Measurements from ENCODE around the gene PBX1. TPM values are rescaled to one million over a fixed set of nuclear protein-coding genes. Genes with fewer than 3 reads are reported as not detected.

PBX1 gene
- total RNA-seq, result 100 to 1,000 TPM in 2 of 4 donors, 10 to 100 TPM in 2; 89.6 to 138 (median 112) TPM

DNA sequence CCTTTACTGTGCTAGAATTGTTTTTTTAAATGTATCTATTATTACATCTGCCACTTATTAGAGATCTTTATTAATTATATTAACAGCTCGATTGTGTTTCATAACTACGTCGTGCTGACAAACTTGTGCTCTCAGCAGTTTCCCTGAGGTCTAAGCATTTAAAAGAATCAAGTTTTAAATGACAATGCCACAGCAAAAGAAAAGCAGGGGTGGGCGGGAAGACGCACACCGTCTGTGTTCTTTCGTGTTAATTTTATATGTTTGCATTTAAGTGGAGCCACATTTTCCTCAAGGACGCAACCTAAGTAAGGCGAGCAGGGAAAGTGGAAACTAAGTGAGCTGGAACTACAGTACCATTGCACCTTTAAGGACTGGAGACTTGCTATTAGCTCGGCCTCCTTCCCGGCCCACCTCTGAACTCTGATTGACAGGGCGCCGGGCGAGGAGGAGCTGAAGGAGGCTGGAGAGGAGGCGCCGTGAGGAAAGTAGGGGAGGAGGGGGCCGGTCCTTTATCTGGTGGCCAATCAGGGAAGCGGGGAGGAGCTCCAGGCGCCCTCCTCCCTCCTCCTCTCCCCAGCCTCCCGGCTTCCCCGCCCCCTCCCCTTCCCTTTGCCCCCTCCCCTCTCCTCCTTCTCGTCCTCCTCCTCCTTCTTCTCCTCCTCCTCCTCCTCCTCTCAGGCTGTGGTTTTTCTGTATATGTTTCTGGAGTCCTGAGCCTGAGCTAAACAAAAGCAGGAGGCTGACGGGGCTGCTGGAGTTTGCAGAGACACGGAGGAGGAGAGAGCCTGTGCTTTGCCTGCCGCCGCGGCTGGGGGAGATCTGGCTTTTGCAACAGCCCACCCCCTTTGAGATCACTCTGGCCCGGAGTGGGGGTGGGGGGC is at the start of gene PBX1:
Gene PBX1 (plus strand): TSS at position 724 of the 881 bp plus-strand sequence.
- WGBS, result under 1% methylated on average over 25 of the region's 28 CpGs
- intact Hi-C loops (cut with DNase I), result loop anchor here (10.0 kb wide), 1 partner anchor 114 kb away; no protein-coding TSS in a partner anchor
- peak; percentile 88 to 96 for TF ChIP-seq POLR2AphosphoS5 (IDR thresholded peaks at IDR 0.05)
- no peak for TF ChIP-seq EP300 (IDR thresholded peaks at IDR 0.05)
- peak; percentile 33 for TF ChIP-seq POLR2A (IDR thresholded peaks at IDR 0.05; ENCODE audit: low read depth)

DNA sequence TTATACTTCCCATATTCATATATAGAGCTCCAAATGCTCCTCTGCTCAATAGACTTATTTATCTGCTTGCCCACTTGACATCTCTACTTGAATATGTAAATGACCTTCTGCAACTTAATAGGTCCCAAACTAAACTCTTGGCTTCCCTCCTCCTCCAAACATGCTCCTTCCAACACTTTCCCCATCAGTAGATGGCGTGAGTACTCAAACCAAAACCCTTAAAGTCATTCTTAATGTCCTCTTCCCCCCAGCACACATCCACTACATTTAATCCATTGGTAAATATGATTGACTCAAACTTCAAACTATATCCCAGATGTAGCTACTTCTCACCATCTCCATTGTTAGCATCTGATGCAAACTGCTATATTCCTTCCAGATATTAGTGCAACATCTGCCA is 48.5 kb upstream of the PBX1 start:
- Histone ChIP-seq H3K4me3 (no peak overlapping the region), H3K4me1 (peaks cover 0 to 1% (median 0%) of the 10 kb centered on the region in 4 donors), H3K27me3 (no peaks in the 10 kb centered on the region), H3K27ac (replicated peaks in 1 of 4) (no peak overlapping the region), H3K9me3 (no peaks in the 10 kb centered on the region), H3K36me3 (no peaks in the 10 kb centered on the region)
- no peak for DNase-seq (ENCODE audit: extremely low spot score)
- WGBS, result 84% methylated on average over 1 of the region's 1 CpG
- TF ChIP-seq, protein P1, sequence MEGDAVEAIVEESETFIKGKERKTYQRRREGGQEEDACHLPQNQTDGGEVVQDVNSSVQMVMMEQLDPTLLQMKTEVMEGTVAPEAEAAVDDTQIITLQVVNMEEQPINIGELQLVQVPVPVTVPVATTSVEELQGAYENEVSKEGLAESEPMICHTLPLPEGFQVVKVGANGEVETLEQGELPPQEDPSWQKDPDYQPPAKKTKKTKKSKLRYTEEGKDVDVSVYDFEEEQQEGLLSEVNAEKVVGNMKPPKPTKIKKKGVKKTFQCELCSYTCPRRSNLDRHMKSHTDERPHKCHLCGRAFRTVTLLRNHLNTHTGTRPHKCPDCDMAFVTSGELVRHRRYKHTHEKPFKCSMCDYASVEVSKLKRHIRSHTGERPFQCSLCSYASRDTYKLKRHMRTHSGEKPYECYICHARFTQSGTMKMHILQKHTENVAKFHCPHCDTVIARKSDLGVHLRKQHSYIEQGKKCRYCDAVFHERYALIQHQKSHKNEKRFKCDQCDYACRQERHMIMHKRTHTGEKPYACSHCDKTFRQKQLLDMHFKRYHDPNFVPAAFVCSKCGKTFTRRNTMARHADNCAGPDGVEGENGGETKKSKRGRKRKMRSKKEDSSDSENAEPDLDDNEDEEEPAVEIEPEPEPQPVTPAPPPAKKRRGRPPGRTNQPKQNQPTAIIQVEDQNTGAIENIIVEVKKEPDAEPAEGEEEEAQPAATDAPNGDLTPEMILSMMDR (IDR thresholded peaks at IDR 0.05), result no peak
- TF ChIP-seq EP300 (IDR thresholded peaks at IDR 0.05), result no peak
- intact Hi-C loops (cut with DNase I), result no loop called here

More for the DNA sequence above, at the start of gene PBX1:
- peak; percentile 98 for DNase-seq (ENCODE audit: extremely low spot score)
- Histone ChIP-seq H3K27ac (replicated peaks in 1 of 4) (peak within 1 kb of the TSS; percentile 84 to 90 (median 86)), H3K4me1 (peaks cover 7 to 11% (median 9%) of the 10 kb centered on the region in 4 donors), H3K4me3 (peak within 1 kb of the TSS; percentile 71 to 86 (median 78)), H3K9me3 (no peaks in the 10 kb centered on the region), H3K36me3 (no peaks in the 10 kb centered on the region), H3K27me3 (no peaks in the 10 kb centered on the region)

DNA sequence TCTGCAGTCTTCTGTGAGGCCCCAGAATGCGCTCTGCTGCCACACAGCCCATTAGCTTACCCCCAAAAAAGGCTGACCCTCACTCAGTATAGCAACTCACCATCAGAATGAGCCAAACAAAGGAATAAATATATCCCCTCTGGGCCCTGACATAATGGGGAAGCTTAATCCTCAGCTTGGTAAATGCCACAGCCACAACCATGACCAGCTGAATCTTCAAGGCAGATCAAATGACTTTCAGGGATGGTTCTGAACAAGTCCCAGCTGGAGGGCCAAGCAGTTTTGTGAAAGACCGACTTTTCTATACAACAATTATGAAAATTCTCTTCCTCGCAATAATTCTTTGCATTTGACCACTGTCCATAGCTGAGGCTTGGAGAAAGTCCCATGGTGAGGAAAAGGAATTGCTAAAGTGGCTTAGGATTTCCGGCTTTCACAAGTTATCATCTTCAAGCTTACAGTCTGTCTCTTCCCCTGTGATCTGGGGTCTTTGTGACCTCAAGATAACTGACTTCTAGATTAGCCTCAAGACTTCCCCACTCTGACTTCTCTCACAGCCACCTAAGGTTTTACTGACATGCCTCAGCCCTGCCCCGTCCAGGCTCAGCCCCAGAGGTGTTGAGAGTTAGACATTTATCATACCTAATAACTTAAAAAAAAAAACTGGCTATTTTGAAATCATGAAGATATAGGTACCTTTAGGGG is 47.8 kb upstream of the PBX1 start:
- Histone ChIP-seq H3K36me3 (no peaks in the 10 kb centered on the region), H3K27me3 (no peaks in the 10 kb centered on the region), H3K27ac (replicated peaks in 1 of 4) (no peak overlapping the region), H3K4me1 (peaks cover 0 to 9% (median 3%) of the 10 kb centered on the region in 4 donors), H3K4me3 (no peak overlapping the region), H3K9me3 (no peaks in the 10 kb centered on the region)
- WGBS, result 74% methylated on average over 5 of the region's 5 CpGs
- DNase-seq (ENCODE audit: extremely low spot score), result no peak
- intact Hi-C loops (cut with DNase I), result no loop called here
- no peak for TF ChIP-seq POLR2AphosphoS5 (IDR thresholded peaks at IDR 0.05)
- TF ChIP-seq, protein P1 (IDR thresholded peaks at IDR 0.05), result no peak
- no peak for TF ChIP-seq EP300 (IDR thresholded peaks at IDR 0.05)
- TF ChIP-seq POLR2A (IDR thresholded peaks at IDR 0.05; ENCODE audit: low read depth), result no peak

DNA sequence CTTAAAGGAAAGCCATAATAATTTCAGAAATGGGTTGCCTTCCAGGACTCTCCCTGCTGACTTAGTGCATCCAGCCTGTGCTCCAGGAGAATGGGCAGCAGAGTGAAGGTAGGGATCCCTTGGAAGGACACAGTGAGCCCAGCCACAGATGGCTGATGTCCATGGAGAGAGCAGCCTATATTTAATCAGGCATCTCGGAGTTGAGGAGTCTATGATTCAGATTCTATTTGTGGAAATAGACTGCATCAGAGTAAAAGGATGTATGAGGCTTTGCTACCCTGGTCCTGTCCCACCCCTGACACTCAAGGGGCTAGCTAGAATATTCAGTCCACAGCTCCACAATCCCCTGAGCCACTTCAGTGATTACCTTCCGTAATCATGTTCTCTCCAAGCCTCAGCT is 43.8 kb upstream of the PBX1 start:
- Histone ChIP-seq H3K36me3 (no peaks in the 10 kb centered on the region), H3K27me3 (no peaks in the 10 kb centered on the region), H3K9me3 (no peaks in the 10 kb centered on the region), H3K4me1 (peaks cover 0 to 9% (median 3%) of the 10 kb centered on the region in 4 donors), H3K27ac (replicated peaks in 1 of 4) (no peak overlapping the region), H3K4me3 (no peak overlapping the region)
- WGBS, result 67% methylated on average over 2 of the region's 2 CpGs
- intact Hi-C loops (cut with DNase I), result no loop called here
- TF ChIP-seq POLR2A (IDR thresholded peaks at IDR 0.05; ENCODE audit: low read depth) (no peak), EP300 (IDR thresholded peaks at IDR 0.05) (no peak), POLR2AphosphoS5 (IDR thresholded peaks at IDR 0.05) (no peak)
- TF ChIP-seq, protein P1 (IDR thresholded peaks at IDR 0.05), result no peak
- no peak for DNase-seq (ENCODE audit: extremely low spot score)
